LoVo (cell line): ENCODE data around the gene EPC1.
"Not testable (repeated sequence)": the region's sequence is repeated elsewhere in the genome, so short reads cannot be mapped to it uniquely, and the experiment has no call there.

ENCODE experiments used
- DNase-seq: peaks from one replicate; pipeline ENCODE4 v3.0.0-alpha.2; 2016; ENCODE audit warnings: low spot score

The EPC1 gene

GRCh38 chr10:32279795-32280194, 67.2 kb downstream of the EPC1 start:
- DNase-seq = no peak

DNA sequence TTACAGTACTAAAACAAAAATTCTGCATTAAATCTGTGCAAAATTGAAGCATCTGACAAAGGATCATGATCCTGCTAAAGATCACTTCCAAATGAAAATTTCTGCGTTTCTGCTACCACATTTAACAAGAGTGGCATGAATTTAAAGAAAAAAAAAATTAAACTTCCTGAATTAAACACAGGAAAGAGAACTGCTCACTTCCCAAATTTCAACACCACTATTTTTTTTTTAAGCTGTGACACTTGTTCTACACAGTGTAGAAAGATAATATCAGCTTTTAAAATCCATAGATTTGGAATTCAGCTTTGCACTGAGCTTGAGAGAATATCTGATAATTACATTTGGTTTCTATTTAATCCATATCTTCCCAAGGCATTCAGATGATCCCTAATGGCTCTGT, 73.6 kb downstream of the EPC1 start:
- no peak for DNase-seq

- no peak for DNase-seq
Measured at GRCh38 chr10:32271617-32272016, 75.3 kb downstream of the EPC1 start.

DNA sequence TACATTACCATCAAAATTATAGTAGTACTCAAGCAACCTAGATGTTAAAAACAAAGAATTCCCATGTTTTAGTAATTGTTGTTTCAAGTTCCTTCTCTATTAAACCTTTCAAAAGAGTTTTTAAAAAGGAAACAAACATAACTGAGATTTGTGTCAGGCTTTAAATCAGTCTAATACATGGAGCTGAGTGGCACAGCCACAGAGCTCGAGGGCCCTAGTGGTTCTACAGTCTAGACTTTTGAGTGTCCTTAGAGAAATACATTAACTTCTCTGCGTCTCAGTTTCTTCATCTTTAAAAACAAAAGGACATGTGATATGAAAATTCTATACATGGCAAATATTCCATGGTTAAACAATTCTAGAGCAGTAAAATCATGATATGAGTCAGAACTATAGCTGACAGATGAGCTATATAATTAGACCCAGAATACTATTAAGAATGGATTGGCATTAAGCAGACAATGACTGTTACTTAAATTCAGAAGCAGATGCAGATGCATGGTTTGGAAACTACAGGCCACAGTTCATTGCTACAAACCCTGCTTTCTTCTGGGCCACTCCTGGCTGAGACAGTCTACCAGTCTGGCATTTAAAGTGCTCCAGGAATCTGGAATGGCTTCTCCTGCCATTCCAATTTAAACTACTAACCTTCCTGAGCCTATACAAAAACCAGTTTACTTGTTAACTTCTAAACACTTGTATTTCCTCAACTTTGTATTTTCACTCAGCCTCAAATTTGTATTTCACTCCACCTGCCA, 77.4 kb downstream of the EPC1 start:
- no peak for DNase-seq

DNA sequence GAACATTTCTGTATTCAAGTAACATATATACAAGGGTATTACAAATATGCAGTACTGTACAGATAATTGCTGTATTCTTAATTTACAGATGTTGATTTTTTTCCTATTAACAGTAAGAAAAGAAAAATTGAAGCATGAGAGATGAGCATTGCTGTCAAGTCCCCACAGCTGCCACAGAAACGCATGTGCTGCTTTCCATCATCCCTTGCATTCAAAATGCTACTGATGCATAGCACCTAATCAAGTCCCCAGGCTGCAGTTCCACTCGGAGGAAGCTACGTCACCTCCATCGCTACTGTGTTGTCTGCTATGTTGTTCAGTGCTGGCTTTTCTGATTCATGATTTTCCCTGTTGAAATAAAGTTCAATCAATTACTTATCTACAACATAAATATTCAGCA, 78.2 kb downstream of the EPC1 start:
- DNase-seq = no peak

DNA sequence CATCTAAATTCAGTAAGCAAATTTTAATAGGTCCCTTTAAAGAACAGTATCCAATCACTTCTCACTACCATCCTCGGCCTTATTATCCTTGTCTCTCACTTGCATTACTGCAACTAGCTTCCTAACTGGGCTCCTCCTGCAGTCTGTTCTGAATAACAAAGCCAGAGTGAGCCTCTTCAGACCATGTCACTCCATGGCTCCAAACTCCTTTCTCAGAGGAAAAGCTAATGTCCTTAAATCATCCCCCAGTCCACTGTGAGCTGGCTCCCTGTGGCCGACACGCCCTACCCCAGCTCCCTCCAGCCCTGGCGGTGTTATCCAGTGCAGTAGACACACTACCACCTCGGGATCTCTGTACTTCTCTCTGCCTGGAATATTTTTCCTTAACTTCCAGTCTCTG, 80.0 kb downstream of the EPC1 start:
- no peak for DNase-seq

GRCh38 chr10:32266566-32266965, 80.4 kb downstream of the EPC1 start:
- DNase-seq = no peak

- DNase-seq = no peak
Measured at GRCh38 chr10:32265756-32266155, 81.2 kb downstream of the EPC1 start.

- DNase-seq = peak; percentile 22
Measured at GRCh38 chr10:32263300-32263699, 83.7 kb downstream of the EPC1 start.

DNA sequence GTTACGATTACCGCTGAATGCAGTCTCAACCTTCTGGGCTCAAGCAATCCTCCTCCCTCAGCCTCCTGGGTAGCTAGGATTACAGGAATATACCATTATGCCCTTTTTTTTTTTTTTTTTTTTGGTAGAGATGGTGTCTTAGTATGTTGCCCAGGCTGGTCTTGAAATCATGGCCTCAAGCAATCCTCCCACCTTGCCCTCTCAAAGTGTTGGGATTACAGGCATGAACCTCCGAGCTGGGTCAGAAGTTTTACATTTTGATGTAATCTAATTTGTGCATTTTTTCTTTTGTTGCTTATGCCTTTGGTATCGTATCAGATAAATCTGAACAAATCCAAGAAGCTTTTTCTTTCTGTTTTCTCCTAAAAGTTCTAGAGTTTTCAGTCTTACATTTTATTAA, 87.4 kb downstream of the EPC1 start:
- DNase-seq = no peak

DNA sequence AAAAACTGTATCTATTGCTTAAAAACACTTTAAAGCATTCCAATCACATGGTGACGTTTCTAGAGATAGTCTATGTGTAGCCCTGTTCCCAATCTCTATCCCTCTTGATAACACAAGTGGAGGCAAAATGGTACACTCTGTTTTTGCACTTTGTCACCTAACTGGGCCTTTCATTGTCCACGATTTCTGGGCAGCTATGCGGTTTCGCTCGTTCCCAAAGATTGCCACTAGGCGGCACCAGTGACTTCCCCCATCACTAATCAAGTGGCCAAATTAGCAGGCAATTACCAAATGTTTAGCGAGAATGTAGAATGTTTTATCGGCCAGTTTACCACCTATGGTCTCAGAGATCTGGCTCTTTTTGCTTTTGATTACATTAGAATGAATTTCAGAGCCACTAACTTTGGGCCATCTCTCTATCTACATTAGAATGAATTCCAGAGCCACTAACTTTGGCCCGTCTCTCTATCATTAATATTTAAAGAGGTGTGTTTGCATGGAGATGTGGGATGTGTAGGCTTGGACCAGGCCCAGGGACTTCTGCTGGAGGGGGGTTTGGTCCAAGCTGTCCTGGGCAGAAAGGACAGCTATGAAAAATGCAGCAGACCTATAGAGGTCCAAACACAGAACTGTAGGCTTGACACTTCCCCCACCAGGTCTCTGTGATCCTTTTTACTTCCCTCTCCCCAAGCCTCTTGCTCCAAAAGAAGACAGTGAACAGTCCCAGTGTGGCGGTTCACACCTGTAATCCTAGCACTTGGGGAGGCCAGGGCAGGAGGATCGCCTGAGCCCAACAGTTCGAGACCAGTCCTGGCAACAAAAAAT, 90.1 kb downstream of the EPC1 start:
- DNase-seq = peak; percentile 49

DNA sequence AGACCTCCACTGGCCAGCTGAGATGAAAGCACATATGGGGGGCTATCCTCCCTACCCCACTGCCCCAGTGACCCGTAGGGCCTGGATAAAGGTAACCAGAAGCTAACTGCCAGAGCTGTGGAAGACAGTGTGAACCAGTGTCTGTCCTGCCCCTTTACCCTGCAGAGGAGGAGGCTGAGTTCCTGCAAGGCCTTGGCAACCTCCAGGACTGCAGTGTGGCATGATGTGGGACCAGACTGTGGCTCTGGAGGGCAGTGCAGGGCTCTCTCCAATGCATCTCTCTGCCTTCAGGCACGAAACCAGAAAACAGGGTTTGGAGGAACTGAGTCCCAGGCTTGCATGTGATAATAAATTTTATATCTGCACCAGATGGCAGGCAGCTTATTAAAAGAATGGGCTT, 93.1 kb downstream of the EPC1 start:
- DNase-seq = no peak

GRCh38 chr10:32253276-32253675, 93.7 kb downstream of the EPC1 start:
- DNase-seq = peak; percentile 76

GRCh38 chr10:32250489-32250888, 96.5 kb downstream of the EPC1 start:
- DNase-seq = not testable (repeated sequence)

GRCh38 chr10:32246685-32247084, 100.3 kb downstream of the EPC1 start:
- no peak for DNase-seq

- DNase-seq = no peak
Measured at GRCh38 chr10:32245760-32246159, 101.2 kb downstream of the EPC1 start.

GRCh38 chr10:32244421-32245207, 102.3 kb downstream of the EPC1 start:
- no peak for DNase-seq

GRCh38 chr10:32244011-32244410, 102.9 kb downstream of the EPC1 start:
- no peak for DNase-seq

DNA sequence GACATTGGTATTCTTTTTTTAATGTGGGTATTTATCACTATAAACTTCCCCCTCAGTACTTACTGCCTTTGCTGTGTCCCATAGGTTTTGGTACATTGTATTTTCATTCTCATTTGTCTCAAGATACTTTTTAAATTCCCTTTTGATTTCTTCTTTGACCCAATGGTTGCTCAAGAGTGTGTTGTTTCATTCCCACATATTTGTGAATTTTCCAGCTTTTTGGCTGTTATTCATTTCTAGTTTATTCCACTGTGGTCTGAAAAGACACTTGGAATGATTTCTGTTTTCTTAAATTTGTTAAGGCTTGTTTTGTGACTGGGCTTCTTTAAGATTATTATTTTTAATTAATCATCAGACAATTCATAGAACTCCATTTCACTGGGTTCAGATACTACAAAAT, 105.0 kb downstream of the EPC1 start:
- no peak for DNase-seq

- DNase-seq = no peak
Measured at GRCh38 chr10:32240471-32240870, 106.5 kb downstream of the EPC1 start.

- no peak for DNase-seq
Measured at GRCh38 chr10:32239769-32240168, 107.2 kb downstream of the EPC1 start.

GRCh38 chr10:32237644-32238345, 109.2 kb downstream of the EPC1 start:
- no peak for DNase-seq
